Subcutaneous adipose tissue (tissue), 4 donors: ENCODE data around the gene HOXB5. TPM values are rescaled to one million over a fixed set of nuclear protein-coding genes. Genes with fewer than 3 reads are reported as not detected.

Source experiments
- small RNA-seq: library from RNA; depleted of rRNA; stranded (forward); fragments of <200 nt; gene quantifications from one replicate; pipeline ENCODE3, GENCODE V24; 2016
- total RNA-seq, 4 donors: library from RNA; depleted of rRNA; stranded (reverse); fragments of >200 nt; gene quantifications; one replicate each; pipeline ENCODE4 v1.1.0, GENCODE V29; 2016
- TF ChIP-seq, protein P1 (sequence below): fragments of 450-650 bp; IDR thresholded peaks from one replicate; pipeline ENCODE4 v1.5.1; 2016; ENCODE audit warnings: low read depth, mild to moderate bottlenecking, control low read depth, antibody characterized with exemption, moderate library complexity

The HOXB5 gene
- total RNA-seq, 4 donors from 2014 or later, result 0.22 to 0.51 (median 0.35) TPM

DNA sequence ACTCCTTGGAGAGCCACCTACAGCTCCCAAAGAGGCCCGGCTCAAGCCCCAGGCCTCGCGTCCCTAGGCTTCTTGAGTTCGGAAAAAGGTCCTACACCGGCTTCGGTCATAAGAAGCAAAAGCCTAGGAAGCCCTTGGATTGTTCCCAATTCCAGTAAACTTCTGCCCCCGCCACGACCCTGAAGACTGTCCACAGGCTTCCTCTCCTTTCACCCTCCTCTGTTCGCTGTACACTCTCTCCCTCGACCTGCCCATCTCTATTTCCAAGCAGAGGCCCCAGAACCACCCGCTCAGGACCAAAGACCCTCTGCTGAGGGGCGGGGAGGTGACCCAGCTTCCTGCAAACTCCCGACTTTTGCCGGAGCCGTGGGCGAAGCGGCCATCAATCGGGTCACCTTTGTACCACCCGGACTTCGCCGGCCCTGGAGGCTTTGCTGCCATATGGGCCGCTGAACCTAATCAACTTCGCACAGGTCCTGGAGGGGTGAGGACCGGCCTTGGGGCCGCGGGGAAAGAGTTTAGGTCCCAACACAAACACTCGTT lies 51.4 kb downstream of the HOXB5 start:
- TF ChIP-seq, protein P1, sequence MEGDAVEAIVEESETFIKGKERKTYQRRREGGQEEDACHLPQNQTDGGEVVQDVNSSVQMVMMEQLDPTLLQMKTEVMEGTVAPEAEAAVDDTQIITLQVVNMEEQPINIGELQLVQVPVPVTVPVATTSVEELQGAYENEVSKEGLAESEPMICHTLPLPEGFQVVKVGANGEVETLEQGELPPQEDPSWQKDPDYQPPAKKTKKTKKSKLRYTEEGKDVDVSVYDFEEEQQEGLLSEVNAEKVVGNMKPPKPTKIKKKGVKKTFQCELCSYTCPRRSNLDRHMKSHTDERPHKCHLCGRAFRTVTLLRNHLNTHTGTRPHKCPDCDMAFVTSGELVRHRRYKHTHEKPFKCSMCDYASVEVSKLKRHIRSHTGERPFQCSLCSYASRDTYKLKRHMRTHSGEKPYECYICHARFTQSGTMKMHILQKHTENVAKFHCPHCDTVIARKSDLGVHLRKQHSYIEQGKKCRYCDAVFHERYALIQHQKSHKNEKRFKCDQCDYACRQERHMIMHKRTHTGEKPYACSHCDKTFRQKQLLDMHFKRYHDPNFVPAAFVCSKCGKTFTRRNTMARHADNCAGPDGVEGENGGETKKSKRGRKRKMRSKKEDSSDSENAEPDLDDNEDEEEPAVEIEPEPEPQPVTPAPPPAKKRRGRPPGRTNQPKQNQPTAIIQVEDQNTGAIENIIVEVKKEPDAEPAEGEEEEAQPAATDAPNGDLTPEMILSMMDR, result no peak

DNA sequence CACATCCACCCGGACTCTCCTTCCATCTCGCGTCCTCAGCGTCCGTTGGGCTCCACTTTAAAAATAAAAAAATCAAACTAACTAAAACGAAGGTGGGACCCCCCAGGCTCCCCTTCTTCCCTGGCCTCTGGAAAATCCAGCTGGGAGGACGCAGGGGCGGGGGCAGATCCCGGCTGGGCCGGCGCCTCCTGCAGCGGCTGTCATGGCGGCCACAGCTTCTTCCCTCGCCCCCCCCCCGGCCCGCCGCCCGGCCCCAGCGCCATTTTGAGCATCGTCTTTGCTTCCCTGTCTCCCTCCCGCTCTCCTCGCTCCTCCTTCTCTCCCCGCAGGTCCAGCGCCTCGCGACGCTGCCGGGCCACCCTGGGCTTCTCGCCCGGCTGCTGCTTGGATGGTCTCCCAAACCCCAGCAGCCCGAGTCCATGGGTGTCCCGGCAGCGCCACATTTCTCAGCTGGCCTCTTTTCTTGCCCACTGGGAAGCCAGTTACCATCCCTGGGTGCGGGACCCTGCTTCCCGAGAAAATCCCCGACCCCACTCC lies 51.9 kb downstream of the HOXB5 start:
- TF ChIP-seq, protein P1, result no peak

Small RNA genes within 50 kb of the gene (small RNA-seq; reads per million reads assigned to genes)
- gene MIR196A1, result not detected

Other genes starting within 250 kb of the HOXB5 start
- 1 to 10 TPM in 3 of 4 donors, not detected in 1; 2.5 to 3.9 (median 3.1) TPM for gene SKAP1, start 163.6 kb downstream of the HOXB5 start, total RNA-seq
- gene HOXB1, start 62.8 kb downstream of the HOXB5 start, total RNA-seq, result not detected
- gene HOXB2, start 48.7 kb downstream of the HOXB5 start, total RNA-seq, result 10 to 100 TPM; 12.1 to 21.1 (median 13.7) TPM
- gene HOXB4, start 15.4 kb downstream of the HOXB5 start, total RNA-seq, result 1 to 10 TPM in 3 of 4 donors, under 1 TPM in 1; 0.98 to 2.8 (median 2.0) TPM
- 10 to 100 TPM in 1 of 4 donors, 1 to 10 TPM in 3; 4.0 to 12.4 (median 4.9) TPM for gene HOXB3, start 3.5 kb downstream of the HOXB5 start, total RNA-seq
- 10 to 100 TPM in 2 of 4 donors, 1 to 10 TPM in 2; 4.8 to 12.1 (median 8.9) TPM for gene HOXB6, start 11.2 kb upstream of the HOXB5 start, total RNA-seq
- 10 to 100 TPM in 1 of 4 donors, 1 to 10 TPM in 3; 2.3 to 11.1 (median 5.2) TPM for gene HOXB7, start 17.2 kb upstream of the HOXB5 start, total RNA-seq
- under 1 TPM in 1 of 4 donors, not detected in 3; 0.75 TPM for gene HOXB8, start 21.5 kb upstream of the HOXB5 start, total RNA-seq
- under 1 TPM in 2 of 4 donors, not detected in 2; 0.17 to 0.38 TPM for gene HOXB9, start 32.6 kb upstream of the HOXB5 start, total RNA-seq
- not detected for gene PRAC1, start 128.7 kb upstream of the HOXB5 start, total RNA-seq
- gene PRAC2, start 129.4 kb upstream of the HOXB5 start, total RNA-seq, result 1 to 10 TPM in 2 of 4 donors, not detected in 2; 2.9 to 7.9 TPM
- gene HOXB13, start 135.0 kb upstream of the HOXB5 start, total RNA-seq, result under 1 TPM; 0.44 to 0.85 (median 0.62) TPM
- gene TTLL6, start 223.4 kb upstream of the HOXB5 start, total RNA-seq, result under 1 TPM in 2 of 4 donors, not detected in 2; 0.66 to 0.75 TPM
- gene CALCOCO2, start 237.3 kb upstream of the HOXB5 start, total RNA-seq, result 100 to 1,000 TPM; 179 to 356 (median 241) TPM